CD4-positive, alpha-beta T cell treated with Interleukin-12 subunit alpha and Interleukin-12 subunit beta, for 1 hour (primary cell): ENCODE measurements around the gene PRR7.

Experiments used
- DNase-seq: peaks from one replicate; pipeline ENCODE4 v3.0.0-alpha.2; 2020

Gene PRR7

GRCh38 chr5:177425196-177425800 lies 21.3 kb upstream of the PRR7 start:
- DNase-seq = no peak

DNA sequence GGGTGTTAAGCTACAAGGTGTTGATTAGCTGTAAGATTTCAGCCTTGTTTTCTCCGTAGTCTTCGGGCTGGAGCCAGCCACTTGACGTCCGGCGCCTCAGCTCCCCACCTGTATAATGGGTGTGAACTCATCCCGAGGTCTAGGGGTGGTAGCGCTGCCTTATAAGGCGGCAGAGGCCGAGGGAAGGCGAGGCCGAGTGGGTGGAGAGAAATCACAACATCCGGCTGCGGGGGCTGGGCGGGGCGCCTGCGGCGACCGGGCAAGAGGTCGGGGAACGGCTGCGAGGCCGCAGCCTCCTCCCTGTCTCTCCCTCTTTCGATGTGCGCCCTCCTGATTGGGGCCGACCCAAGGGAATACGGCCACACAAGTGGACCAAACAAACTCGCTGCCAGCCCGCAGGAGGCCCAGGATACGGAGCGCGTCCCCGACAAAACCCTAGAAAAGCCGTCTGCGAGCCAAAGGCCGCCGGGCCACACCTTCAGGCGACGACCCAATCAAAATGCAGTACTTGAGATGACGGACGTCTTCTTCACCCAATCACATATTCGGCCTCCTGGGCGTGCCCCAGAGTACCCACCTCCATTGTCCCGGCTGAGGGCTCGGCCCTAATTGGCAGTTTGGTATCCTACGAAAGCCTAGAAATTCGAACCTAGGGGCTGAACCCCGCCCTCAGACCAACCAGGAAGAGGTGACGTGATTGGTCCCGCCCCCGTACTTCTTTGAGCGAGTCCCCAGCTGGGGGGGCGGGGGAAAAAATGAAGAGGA lies 20.6 kb upstream of the PRR7 start:
- peak; percentile 100 for DNase-seq

DNA sequence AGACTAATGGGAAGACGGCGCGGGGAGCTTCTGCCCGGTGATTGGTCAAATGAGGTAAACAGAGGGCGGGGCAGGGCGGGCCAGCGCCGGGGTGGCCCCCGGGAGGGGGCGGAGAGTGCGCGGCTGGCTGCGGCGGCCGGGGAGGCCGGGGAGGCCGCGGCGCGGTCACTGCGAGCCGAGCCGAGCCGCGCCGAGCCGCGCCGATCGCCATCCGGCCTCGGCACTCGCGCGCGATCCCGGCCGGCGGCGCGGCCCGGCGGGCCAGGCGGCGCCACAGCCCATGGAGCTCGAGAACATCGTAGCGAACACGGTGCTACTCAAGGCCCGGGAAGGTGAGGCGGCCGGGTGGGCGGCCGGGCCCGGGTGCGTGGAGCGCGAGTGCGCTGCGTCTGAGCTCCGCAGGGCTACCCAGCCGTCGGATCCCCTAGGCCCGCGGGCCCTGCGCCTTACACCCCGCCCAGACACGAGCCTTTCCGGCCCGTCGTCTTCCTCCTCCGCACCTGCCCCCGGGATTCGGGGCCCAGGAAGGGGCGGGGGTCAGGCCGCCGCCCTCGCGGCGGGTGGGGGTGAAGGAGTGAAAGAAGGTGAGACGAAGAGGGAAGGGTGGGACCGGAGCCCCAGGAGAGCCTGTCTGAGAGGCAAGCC lies 19.9 kb upstream of the PRR7 start, which contains the start of gene GRK6:
Gene GRK6, plus strand, starts transcription at position 111 of the 645 bp plus-strand sequence. Its CDS starts 170 bp downstream, at position 281.
- DNase-seq = peak; percentile 78

- DNase-seq = no peak
These were observed 19.3 kb upstream of the PRR7 start for GRCh38 chr5:177427211-177427822.

- no peak for DNase-seq
These were observed 18.6 kb upstream of the PRR7 start for GRCh38 chr5:177427919-177428573.

DNA sequence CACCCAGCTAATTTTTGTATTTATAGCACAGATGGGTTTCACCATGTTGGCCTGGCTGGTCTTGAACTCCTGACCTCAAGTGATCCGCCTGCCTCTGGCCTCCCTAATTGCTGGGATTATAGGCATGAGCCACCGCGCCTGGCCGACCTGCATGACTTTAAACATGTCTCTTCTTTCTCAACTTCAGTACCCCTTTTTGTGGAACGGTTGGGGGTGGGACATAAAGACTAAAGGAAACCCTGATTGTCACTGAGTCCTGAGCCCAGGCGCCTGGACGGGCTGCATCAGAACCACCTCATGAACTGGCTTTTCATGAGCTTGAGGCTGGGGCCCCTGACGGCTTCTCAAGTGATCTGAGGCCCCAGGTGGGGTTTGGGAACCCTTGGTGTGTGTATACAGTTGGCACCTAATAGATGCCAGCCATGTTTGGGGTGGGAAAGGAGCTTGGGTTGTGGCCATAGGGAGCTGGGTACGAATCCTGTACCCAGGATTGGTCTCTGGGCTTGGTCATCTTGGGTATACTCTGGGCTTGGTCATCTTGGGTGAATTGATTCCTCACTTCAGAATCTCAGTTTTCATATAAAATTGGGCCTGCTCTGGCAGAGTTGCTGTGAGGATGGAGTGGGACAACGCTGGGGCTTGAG lies 17.9 kb upstream of the PRR7 start:
- DNase-seq = no peak

DNA sequence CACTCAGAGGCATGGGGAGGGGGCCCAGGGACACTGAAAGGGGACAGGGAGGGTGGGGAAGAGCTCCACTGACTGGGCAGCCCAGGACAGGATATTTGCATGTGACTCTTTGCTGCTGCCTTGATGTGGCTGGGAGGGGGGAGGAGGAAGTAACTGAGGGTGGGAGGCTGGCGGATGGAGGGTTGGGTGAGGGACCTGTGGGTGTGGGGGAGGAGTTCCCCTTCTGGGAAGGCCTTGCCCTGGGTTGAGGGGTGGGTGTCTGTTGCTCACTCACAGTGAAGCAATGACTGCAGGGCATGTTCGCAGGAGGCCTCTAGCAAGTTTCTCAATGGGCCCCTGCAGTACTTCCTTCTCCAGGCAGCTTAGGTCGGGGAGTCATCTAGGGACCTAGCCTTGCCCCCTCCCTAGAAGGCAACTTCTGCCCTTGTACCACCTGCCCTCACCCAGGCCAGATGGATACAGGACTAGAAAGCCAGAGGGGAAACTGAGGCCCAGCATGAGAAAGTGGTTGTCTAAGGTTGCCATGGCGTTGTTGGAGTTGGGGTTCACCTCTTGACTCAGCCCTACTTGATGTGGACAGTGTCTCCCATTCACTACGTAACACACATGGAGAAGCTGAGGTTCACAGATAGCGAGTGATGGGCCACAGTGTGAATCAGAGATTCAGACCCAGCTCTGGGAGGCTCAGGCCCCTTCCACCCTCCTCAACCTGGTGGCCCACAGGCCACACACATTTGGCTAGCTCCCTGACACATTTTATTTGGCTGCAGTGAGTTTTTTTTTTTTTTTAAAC lies 17.2 kb upstream of the PRR7 start:
- peak; percentile 89 for DNase-seq

GRCh38 chr5:177430140-177430951 lies 16.3 kb upstream of the PRR7 start:
- no peak for DNase-seq

GRCh38 chr5:177430972-177431316 lies 15.7 kb upstream of the PRR7 start:
- DNase-seq = no peak

DNA sequence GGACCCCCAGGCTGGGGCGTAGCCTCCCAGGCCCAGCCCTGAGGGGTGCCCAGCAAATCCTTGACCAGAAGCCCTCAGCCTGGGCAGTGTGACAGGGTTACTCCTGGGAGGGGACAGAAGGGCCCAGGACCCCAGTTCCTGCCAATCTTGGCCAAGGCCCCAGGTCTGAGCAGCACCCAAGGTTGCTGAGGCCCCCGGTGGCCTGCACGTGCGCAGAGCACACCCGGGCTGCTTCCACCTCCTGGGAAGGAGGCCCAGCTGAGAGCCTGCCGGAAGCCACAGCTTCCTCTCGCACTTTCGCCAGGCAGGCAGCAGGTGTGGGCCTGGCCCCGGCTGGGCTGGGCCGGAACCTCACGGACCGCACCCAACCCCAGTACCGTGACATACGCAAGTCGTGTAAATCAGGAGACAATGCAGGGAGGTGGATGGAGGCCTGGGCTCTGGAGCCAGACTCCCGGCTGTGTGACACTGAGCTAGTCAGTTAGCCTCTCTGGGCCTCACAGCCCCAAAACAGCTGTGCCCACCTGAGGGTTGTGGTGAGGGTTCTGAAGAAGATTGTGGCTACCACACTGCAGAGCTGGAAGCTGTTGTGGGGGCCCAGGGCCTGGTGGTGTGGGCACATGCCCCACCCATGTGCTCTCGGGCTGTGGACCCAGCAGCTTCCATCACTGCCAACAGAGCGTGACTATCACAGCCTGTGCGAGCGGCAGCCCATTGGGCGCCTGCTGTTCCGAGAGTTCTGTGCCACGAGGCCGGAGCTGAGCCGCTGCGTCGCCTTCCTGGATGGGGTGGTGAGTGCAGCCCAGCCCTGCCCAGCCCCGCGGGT lies 15.1 kb upstream of the PRR7 start:
- peak; percentile 82 for DNase-seq

- DNase-seq = no peak
These were observed 14.3 kb upstream of the PRR7 start for GRCh38 chr5:177432143-177432838.

GRCh38 chr5:177432839-177433657 lies 13.6 kb upstream of the PRR7 start:
- no peak for DNase-seq

DNA sequence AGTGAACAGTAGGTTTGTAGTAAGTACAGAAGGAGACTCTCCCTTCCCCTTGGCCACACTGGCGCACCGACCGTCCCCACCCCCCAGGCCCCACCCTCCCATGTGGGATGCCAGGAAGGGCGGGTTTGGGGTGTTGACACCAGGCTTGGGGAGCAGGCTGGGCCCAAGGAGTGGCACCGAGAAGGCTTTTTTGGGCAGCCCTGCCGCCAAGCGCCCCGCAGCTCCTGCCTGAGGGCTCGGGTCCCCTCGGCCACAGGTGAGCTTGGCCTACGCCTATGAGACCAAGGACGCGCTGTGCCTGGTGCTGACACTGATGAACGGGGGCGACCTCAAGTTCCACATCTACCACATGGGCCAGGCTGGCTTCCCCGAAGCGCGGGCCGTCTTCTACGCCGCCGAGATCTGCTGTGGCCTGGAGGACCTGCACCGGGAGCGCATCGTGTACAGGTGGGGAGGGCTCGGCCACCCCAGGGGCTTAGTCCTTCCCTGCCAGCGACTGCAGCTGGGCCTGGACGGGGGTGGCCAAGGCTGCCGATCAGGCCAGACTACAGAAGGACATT lies 12.9 kb upstream of the PRR7 start:
- DNase-seq = no peak

DNA sequence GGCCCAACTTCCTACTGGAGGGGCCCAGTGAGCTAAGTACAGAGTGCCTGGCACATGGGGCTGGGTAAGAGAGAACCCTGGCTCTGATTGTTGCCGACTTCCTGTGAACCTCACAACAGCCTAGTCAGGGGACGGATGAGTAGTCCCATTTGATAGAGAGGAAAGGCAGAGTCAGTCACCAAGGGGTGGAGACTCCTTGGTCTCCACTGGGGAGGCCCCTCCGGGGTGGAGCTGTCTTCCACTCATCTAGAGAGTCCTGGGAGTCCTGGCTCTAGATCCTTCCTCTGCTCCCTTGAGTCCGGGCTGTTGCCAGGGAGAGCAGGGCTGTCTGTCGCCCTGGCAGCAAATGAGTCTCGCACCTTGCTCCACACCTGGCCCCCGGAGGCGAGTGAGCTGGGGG lies 12.2 kb upstream of the PRR7 start:
- DNase-seq = peak; percentile 64

DNA sequence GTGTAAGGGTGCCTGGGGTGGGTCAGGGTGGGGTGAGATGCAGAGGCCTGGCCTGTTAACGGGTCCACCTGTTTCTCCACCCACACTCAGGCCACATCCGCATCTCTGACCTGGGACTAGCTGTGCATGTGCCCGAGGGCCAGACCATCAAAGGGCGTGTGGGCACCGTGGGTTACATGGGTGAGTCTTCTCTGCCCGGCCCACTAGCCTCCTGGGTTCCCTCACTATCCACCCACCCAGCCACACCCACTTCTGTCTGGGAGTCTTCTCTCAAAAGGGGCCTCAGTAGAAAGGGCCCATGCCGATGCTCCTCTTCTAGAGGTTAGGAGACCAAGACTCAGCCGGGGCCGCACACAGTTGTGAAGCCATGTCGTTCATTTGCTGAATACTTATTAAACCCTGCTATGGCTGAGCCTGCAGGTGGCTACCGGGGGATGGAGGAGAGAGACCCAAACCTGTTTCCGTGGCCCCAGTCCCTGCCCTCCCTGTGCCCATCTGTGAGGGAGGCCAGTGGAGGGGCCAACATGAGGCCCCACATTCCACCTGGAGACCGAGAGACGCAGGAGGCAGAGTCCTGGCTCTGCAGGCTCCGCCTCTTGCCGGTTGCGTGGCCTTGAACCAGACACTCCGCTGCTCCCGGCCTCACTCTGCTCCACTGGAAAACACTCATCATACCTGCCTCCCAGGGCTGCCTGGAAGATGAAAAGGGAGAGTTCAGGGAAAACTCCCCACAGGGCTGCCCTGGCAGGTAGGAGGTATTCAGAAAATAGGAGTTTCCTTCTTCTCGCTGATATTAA lies 11.5 kb upstream of the PRR7 start:
- DNase-seq = no peak

GRCh38 chr5:177435847-177436536 lies 10.6 kb upstream of the PRR7 start:
- no peak for DNase-seq

- DNase-seq = no peak
These were observed 9.0 kb upstream of the PRR7 start for GRCh38 chr5:177437623-177438022.
